ENCODE measurements around the gene CDH20.

The CDH20 gene

DNA sequence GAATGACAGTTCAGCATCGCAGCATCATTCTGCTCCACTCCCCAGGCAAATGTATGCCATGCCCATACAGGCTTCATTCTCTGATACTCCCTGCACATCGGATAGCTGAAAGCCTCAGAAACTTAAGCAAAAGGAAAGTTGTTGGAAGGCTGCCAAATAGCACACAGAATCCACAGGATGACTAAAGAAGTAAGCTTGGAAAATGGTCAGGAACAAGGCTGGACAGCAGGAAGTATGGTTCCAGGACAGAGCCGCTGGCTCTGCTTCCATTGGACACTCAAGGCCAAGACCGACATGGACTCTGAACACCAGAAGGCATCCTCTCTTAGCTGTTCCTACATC lies 256.5 kb downstream of the CDH20 start:
- H3K4me3 ChIP-seq (ENCODE audit: low read length), result no peak overlapping the region
- TF ChIP-seq, protein P1, sequence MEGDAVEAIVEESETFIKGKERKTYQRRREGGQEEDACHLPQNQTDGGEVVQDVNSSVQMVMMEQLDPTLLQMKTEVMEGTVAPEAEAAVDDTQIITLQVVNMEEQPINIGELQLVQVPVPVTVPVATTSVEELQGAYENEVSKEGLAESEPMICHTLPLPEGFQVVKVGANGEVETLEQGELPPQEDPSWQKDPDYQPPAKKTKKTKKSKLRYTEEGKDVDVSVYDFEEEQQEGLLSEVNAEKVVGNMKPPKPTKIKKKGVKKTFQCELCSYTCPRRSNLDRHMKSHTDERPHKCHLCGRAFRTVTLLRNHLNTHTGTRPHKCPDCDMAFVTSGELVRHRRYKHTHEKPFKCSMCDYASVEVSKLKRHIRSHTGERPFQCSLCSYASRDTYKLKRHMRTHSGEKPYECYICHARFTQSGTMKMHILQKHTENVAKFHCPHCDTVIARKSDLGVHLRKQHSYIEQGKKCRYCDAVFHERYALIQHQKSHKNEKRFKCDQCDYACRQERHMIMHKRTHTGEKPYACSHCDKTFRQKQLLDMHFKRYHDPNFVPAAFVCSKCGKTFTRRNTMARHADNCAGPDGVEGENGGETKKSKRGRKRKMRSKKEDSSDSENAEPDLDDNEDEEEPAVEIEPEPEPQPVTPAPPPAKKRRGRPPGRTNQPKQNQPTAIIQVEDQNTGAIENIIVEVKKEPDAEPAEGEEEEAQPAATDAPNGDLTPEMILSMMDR (conservative IDR thresholded peaks at IDR 0.05; ENCODE audit: low read length), result no peak
- DNase-seq (ENCODE audit: low read depth), result peak; percentile 49

DNA sequence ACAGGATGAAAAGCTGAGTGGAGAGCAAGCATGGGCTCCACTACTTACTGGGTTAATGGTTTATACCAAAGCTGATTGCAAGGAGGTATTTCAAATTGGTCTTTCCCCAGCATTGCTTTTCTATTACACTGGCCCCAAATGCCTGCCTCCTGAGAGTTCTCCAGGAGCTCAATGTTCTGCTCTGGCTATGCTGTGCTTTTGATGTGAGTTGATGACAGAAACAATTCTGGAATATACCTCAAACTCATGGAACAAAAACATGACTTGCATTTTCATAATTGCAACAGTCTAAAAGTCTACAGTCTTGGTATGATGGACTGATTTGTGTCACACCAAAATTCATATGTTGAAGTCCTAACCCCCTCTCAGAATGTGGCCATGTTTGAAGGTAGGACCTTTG lies 258.0 kb downstream of the CDH20 start:
- TF ChIP-seq, protein P1 (conservative IDR thresholded peaks at IDR 0.05; ENCODE audit: low read length), result no peak
- H3K4me3 ChIP-seq (ENCODE audit: low read length), result no peak overlapping the region
- DNase-seq (ENCODE audit: low read depth), result no peak

DNA sequence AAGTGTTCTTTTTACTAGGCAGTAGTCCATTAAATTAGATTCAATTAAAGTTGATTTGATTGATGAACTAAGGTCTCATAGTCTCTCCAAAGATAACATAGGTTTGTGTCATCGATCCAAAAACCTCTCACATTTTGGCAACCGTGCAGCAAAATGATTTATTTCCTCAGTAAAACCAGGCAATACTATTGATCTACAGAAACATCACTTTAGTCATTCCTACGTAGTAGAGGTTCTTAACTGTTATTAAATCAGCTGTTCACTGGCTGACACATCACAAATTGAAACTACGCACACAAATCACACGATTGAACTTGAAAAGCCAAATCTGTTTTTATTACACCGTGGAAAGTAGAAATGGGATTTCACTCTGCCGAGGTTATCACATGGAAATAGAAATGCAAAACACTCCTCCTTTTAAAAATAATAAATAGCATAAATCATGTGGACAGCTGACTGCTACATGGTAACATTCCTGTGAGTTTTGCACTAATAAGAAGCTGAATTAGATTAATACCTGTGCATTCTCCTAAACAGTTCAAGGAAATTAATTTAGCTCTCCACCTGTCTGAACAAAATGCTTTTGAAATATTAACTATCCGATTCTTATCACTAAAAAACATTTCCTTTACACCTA lies 262.5 kb downstream of the CDH20 start:
- no peak for DNase-seq (ENCODE audit: low read depth)
- no peak overlapping the region for H3K4me3 ChIP-seq (ENCODE audit: low read length)
- TF ChIP-seq, protein P1 (conservative IDR thresholded peaks at IDR 0.05; ENCODE audit: low read length), result no peak

DNA sequence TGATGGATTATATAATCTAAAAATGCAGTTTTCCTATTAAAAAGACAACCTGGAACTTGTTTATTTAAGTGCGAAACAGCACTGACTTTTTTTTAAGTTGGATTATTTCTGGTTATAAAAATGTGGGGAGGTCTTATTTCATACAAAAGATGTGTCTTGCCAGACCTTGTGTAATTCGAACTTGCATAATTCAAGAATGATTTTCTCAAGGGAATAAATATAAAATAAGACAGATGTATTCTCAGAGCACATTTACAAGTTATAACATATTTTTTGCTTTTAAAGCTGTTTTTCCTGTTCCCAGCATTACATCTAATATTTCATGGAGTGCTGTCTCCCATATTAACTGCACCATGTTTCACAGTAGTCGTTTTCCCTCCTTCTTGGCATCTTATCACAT lies 263.1 kb downstream of the CDH20 start:
- peak; percentile 84 for DNase-seq (ENCODE audit: low read depth)
- no peak overlapping the region for H3K4me3 ChIP-seq (ENCODE audit: low read length)
- TF ChIP-seq, protein P1 (conservative IDR thresholded peaks at IDR 0.05; ENCODE audit: low read length), result no peak

DNA sequence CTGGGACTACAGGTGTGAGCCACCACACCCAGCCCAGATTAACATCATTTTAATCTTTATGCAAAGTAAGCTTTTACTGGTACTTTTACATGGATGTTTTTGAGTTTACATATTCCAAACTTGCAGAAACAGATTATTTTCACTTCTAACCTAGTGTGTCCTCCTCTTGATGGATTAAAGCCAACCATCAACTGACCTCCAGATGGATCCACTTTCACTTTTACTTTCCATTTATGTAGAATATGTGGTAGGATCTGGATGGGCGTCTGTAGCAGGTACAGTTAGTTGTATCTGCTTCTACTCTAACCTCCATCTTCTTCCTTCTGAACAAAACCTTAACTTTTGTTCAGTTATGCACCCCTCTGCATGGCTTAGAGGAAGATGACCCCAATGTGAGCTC lies 264.1 kb downstream of the CDH20 start:
- H3K4me3 ChIP-seq (ENCODE audit: low read length), result no peak overlapping the region
- no peak for DNase-seq (ENCODE audit: low read depth)
- TF ChIP-seq, protein P1 (conservative IDR thresholded peaks at IDR 0.05; ENCODE audit: low read length), result no peak

DNA sequence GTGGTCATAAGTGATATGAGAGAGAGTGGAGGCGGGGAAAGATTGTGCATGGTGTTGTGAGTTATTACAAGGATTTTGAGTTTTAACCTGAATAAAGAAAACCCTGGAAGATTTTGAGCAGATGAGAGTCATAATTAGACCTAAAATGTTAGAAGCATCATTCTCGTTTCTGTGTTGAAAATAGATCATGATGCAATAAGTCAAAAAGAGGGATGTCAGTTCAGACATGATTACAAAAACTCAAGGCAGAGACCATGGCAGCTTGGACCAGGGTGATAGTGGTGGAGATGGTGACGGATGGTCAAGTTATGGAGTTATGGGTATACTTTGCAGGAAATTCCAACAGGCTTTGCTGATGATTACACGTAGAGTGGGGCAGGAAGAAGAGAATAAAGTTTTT lies 267.2 kb downstream of the CDH20 start:
- no peak overlapping the region for H3K4me3 ChIP-seq (ENCODE audit: low read length)
- no peak for DNase-seq (ENCODE audit: low read depth)
- TF ChIP-seq, protein P1 (conservative IDR thresholded peaks at IDR 0.05; ENCODE audit: low read length), result no peak

DNA sequence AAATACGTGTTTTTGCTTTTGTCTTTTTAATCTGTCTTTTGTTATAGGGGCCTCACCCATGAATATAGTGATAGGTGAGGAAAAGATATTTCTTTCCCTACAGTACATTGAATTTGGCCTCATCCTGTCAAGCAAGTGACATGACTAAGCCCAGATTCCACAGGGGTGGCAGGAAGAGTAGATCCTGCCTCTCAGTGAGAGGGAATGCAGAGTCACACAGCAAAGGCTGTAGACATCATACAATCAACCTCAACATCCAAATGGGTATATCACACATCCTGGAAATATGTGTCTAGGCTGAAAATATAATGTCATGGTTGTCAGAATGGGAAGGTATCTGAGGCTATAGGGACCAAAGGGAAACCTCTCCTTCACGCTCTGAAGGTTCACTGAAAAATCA lies 269.6 kb downstream of the CDH20 start:
- no peak overlapping the region for H3K4me3 ChIP-seq (ENCODE audit: low read length)
- TF ChIP-seq, protein P1 (conservative IDR thresholded peaks at IDR 0.05; ENCODE audit: low read length), result no peak
- peak; percentile 59 for DNase-seq (ENCODE audit: low read depth)
